K562 (cell line): ENCODE results near the gene TPD52L1. TPM values are rescaled to one million over a fixed set of nuclear protein-coding genes. Genes with fewer than 3 reads are reported as not detected.

Experiments
- CBX1 ChIP-seq: sonication (generic); IDR thresholded peaks from 2 replicates; pipeline ENCODE4 v1.6.1; 2016; ENCODE audit warnings: antibody characterized with exemption, low read depth, mild to moderate bottlenecking
- CREM ChIP-seq: IDR thresholded peaks from 2 replicates; pipeline ENCODE4 v1.6.1; 2014; ENCODE audit warnings: antibody characterized with exemption, low read depth
- DMBX1 ChIP-seq: fragments of 250-450 bp; sonication (Bioruptor Pico); IDR thresholded peaks from 2 replicates; pipeline ENCODE4 v1.8.0; 2022; ENCODE audit warnings: inconsistent platforms, mild to moderate bottlenecking, moderate library complexity, borderline replicate concordance
- FOSL1 ChIP-seq: fragments of 200-800 bp; sonication (Bioruptor generic); conservative IDR thresholded peaks from 2 replicates; pipeline ENCODE4 v1.6.1; 2016; ENCODE audit warnings: missing genetic modification characterization, missing compliant biosample characterization
- FOXA3 ChIP-seq, 2 experiments: fragments of 450-650 bp in 1 of 2; sonication (generic) in 1 of 2; formaldehyde crosslinking; IDR thresholded peaks in 1 of 2; conservative IDR thresholded peaks in 1 of 2; 2 replicates each; pipeline versions ENCODE4 v1.4.0 to v1.8.0; 2020 to 2022; ENCODE audit warnings: mild to moderate bottlenecking in 2 of 2, missing genetic modification reagents in 1 of 2
- FOXJ2 ChIP-seq: fragments of 200-800 bp; sonication (Bioruptor generic); IDR thresholded peaks from 2 replicates; pipeline ENCODE4 v1.6.1; 2016; ENCODE audit warnings: missing genetic modification characterization, missing compliant biosample characterization
- HDAC3 ChIP-seq: fragments of 450-650 bp; IDR thresholded peaks from 2 replicates; pipeline ENCODE4 v1.6.1; 2018; ENCODE audit warnings: borderline replicate concordance, mild to moderate bottlenecking, moderate library complexity; ENCODE audit not compliant: partially characterized antibody
- MYNN ChIP-seq, 2 experiments: sonication (generic); formaldehyde crosslinking in 1 of 2; IDR thresholded peaks; 2 replicates each; pipeline versions ENCODE4 v1.5.0 to v1.6.1; 2016 to 2020; ENCODE audit warnings: antibody characterized with exemption in 1 of 2, missing genetic modification reagents in 1 of 2
- NR1H2 ChIP-seq: sonication (generic); formaldehyde crosslinking; IDR thresholded peaks from 2 replicates; pipeline ENCODE4 v1.4.0; 2020; ENCODE audit warnings: mild to moderate bottlenecking, missing genetic modification reagents
- OTX1 ChIP-seq: fragments of 450-650 bp; formaldehyde crosslinking; IDR thresholded peaks from 2 replicates; pipeline ENCODE4 v1.4.0; 2022; ENCODE audit warnings: mild to moderate bottlenecking
- PHB ChIP-seq: fragments of 250-450 bp; sonication (Bioruptor Pico); IDR thresholded peaks from 2 replicates; pipeline ENCODE4 v1.5.0; 2021
- PRMT5 ChIP-seq: sonication (generic); formaldehyde crosslinking; IDR thresholded peaks from 2 replicates; pipeline ENCODE4 v1.5.0; 2020; ENCODE audit warnings: missing genetic modification reagents
- SMAD1 ChIP-seq: fragments of 150-350 bp; IDR thresholded peaks from 2 replicates; pipeline ENCODE4 v1.6.1; 2014; ENCODE audit warnings: low read length, low read depth; ENCODE audit not compliant: partially characterized antibody
- SNIP1 ChIP-seq: fragments of 450-650 bp; IDR thresholded peaks from 2 replicates; pipeline ENCODE4 v1.7.1; 2017; ENCODE audit warnings: low read depth, mild to moderate bottlenecking
- SRSF1 ChIP-seq: fragments of 200-400 bp; formaldehyde crosslinking; IDR thresholded peaks from 2 replicates; pipeline ENCODE4 v1.6.1; 2017; ENCODE audit warnings: mild to moderate bottlenecking, low read depth, low read length, moderate library complexity
- TAF9B ChIP-seq: fragments of 450-650 bp; IDR thresholded peaks from 2 replicates; pipeline ENCODE4 v1.6.1; 2018; ENCODE audit warnings: mild to moderate bottlenecking; ENCODE audit not compliant: partially characterized antibody
- TGIF2 ChIP-seq: sonication (generic); formaldehyde crosslinking; IDR thresholded peaks from 2 replicates; pipeline ENCODE4 v1.8.1; 2022; ENCODE audit warnings: mild to moderate bottlenecking, missing genetic modification reagents, moderate library complexity
- ZNF140 ChIP-seq: fragments of 250-450 bp; sonication (Bioruptor Pico); IDR thresholded peaks from 2 replicates; pipeline ENCODE4 v1.8.0; 2021; ENCODE audit warnings: moderate library complexity, mild to moderate bottlenecking, inconsistent platforms
- ZNF165 ChIP-seq: fragments of 250-450 bp; sonication (Bioruptor Pico); IDR thresholded peaks from 2 replicates; pipeline ENCODE4 v1.4.0; 2020; ENCODE audit warnings: borderline replicate concordance
- ZNF436 ChIP-seq: fragments of 250-450, 450-650 bp; sonication (Bioruptor Pico); formaldehyde crosslinking; IDR thresholded peaks from 2 replicates; pipeline ENCODE4 v1.7.0; 2020; ENCODE audit warnings: mild to moderate bottlenecking
- ZNF699 ChIP-seq: fragments of 250-450 bp; sonication (Bioruptor Pico); IDR thresholded peaks from 2 replicates; pipeline ENCODE4 v1.8.0; 2021; ENCODE audit warnings: mild to moderate bottlenecking, moderate library complexity; ENCODE audit not compliant: insufficient replicate concordance
- polyA plus RNA-seq, 8 experiments: library from polyadenylated mRNA; depleted of rRNA in 4 of 8; stranded (reverse) in 5 of 8; unstranded in 3 of 8; fragments of >200 nt; fragmentation: Nextera tagmentation in 2 of 8; fragmentation: Illumina TruSeq in 1 of 8; extraction: Ambion mirVana in 2 of 8; extraction: Trizol in 1 of 8; gene quantifications; 2 replicates each; pipeline versions ENCODE4 v1.2.1 to v1.2.3, GENCODE V29; 2011 to 2014; ENCODE audit warnings: inconsistent platforms in 1 of 8, missing spikeins in 1 of 8
- total RNA-seq, 7 experiments: library from RNA; depleted of rRNA in 6 of 7; stranded (reverse); fragments of >200 nt in 6 of 7; fragmentation: Illumina TruSeq in 2 of 7; extraction: Trizol in 2 of 7; gene quantifications; 2 replicates each; pipeline versions ENCODE4 v1.2.1 to v1.2.3, GENCODE V29; 2011 to 2021; ENCODE audit warnings: low replicate concordance in 1 of 7
- TF ChIP-seq, protein P1 (sequence below): fragments of 450-650 bp; conservative IDR thresholded peaks from 2 replicates; pipeline ENCODE4 v1.6.1; 2016; ENCODE audit warnings: missing genetic modification characterization, low read depth, mild to moderate bottlenecking, control low read depth, missing compliant biosample characterization
- TF ChIP-seq, protein P2 (sequence below): fragments of 450-650 bp; IDR thresholded peaks from 2 replicates; pipeline ENCODE4 v1.7.0; 2016; ENCODE audit warnings: borderline replicate concordance
- TF ChIP-seq, protein P3 (sequence below), 2 experiments: fragments of 450-650 bp; conservative IDR thresholded peaks; 2 replicates each; pipeline ENCODE4 v1.6.1; 2017; ENCODE audit warnings: mild to moderate bottlenecking in 2 of 2, moderate library complexity in 2 of 2

Gene TPD52L1
- total and polyA plus RNA-seq, 9 of the 15 experiments (the other 6 are each of a cell fraction or from before 2014, with no cell fraction given) = 12.9 to 149 (median 75.7) TPM

DNA sequence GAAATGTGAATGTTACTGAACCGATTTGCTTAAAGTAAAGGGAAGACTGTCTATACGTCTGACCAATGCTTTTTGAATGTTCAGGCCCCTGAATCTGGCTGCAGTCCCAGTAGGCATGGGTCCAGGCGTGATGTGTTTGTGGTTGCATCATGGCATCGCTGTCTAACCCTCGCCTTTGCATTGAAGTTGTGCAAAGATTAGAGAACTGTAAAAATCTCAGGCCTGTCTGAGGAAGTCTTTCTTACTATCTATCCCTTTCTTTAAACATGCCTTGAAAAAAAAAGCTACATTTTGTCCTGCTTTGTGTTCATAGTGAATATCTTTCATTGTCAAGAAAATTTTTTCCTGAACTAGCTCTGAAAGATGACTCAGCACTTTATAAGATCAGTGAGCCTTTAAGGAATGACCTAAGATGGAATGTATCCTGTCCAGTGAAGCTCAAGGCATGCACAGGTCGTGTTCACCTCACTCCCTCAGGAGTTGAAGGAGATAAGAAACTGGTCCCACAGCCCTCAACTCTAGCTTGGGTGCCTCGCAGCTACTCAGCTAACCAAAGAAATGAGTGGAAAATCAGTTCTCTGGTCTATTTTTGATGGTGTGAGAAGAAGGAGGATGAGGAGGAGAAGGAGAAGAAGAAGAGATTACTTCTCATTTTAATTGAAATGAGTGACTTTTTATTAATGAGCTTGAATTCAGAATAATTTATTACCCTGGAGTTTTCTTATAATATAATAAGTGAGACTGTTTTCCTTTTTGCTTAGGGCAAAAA is 48.6 kb downstream of the TPD52L1 start (continued):
- TF ChIP-seq FOXA3 (CRISPR knock-in tag; conservative IDR thresholded peaks at IDR 0.05 in 1 of 2, IDR thresholded peaks at IDR 0.05 in 1 of 2) (no peak), PHB (no peak), ZNF699 (CRISPR knock-in tag) (no peak), OTX1 (CRISPR knock-in tag) (no peak), SNIP1 (no peak), PRMT5 (CRISPR knock-in tag) (no peak), ZNF436 (no peak), TGIF2 (CRISPR knock-in tag) (no peak), HDAC3 (peak; percentile 28), SMAD1 (no peak), CREM (0 out of 2 replicates have a peak, but pooled peaks have one; percentile 0), MYNN (IDR thresholded peaks at IDR 0.05) (no peak), MYNN (CRISPR knock-in tag; IDR thresholded peaks at IDR 0.05) (no peak), NR1H2 (CRISPR knock-in tag) (no peak), ZNF165 (no peak), SRSF1 (no peak), ZNF140 (CRISPR knock-in tag) (no peak), DMBX1 (peak; percentile 68; the same call in 1 of the 2 replicates), FOXJ2 (peak; percentile 42; the same call in 1 of the 2 replicates), FOSL1 (tag) (peak; percentile 79), TAF9B (no peak), CBX1 (no peak)
- TF ChIP-seq, protein P1, sequence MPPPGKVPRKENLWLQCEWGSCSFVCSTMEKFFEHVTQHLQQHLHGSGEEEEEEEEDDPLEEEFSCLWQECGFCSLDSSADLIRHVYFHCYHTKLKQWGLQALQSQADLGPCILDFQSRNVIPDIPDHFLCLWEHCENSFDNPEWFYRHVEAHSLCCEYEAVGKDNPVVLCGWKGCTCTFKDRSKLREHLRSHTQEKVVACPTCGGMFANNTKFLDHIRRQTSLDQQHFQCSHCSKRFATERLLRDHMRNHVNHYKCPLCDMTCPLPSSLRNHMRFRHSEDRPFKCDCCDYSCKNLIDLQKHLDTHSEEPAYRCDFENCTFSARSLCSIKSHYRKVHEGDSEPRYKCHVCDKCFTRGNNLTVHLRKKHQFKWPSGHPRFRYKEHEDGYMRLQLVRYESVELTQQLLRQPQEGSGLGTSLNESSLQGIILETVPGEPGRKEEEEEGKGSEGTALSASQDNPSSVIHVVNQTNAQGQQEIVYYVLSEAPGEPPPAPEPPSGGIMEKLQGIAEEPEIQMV (tag) = no peak
- TF ChIP-seq, protein P2, sequence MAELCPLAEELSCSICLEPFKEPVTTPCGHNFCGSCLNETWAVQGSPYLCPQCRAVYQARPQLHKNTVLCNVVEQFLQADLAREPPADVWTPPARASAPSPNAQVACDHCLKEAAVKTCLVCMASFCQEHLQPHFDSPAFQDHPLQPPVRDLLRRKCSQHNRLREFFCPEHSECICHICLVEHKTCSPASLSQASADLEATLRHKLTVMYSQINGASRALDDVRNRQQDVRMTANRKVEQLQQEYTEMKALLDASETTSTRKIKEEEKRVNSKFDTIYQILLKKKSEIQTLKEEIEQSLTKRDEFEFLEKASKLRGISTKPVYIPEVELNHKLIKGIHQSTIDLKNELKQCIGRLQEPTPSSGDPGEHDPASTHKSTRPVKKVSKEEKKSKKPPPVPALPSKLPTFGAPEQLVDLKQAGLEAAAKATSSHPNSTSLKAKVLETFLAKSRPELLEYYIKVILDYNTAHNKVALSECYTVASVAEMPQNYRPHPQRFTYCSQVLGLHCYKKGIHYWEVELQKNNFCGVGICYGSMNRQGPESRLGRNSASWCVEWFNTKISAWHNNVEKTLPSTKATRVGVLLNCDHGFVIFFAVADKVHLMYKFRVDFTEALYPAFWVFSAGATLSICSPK = no peak
- TF ChIP-seq, protein P3, sequence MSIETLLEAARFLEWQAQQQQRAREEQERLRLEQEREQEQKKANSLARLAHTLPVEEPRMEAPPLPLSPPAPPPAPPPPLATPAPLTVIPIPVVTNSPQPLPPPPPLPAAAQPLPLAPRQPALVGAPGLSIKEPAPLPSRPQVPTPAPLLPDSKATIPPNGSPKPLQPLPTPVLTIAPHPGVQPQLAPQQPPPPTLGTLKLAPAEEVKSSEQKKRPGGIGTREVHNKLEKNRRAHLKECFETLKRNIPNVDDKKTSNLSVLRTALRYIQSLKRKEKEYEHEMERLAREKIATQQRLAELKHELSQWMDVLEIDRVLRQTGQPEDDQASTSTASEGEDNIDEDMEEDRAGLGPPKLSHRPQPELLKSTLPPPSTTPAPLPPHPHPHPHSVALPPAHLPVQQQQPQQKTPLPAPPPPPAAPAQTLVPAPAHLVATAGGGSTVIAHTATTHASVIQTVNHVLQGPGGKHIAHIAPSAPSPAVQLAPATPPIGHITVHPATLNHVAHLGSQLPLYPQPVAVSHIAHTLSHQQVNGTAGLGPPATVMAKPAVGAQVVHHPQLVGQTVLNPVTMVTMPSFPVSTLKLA (conservative IDR thresholded peaks at IDR 0.05) = peak; percentile 31 to 36; a peak in 2 of 4 replicates
